ENCODE results near the gene OR6X1.
A peak's percentile ranks its signal among the peaks of the same experiment; 100 is the strongest.

OR6X1 gene

DNA sequence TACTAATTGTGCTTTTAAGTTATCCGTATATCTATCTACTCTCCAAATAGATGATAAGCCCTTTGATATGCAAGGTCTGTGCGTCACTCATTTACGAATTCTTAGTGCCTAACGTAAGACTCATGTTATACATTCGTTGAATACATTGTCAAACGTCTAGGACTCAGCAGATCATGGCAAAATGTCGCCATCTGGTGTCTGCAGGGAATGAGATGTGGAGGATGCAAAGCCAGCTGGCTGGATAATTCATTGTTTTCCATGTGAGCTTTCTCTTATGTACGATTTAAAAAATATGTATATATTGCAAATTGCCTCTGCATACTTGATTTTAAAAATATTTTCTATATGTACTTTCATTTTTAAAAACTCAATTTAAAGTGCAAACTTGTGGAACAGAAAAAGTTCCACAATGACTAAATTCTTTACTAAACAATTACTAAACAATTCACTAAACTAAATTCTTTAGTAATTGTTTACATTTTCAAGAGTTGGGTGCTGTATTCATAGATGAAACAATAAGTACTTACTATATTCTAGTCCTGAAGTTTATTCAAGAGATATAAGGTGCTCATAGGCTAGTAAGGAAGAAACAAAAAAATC, 46.6 kb downstream of the OR6X1 start:
- H3K4me3 ChIP-seq (ENCODE audit: control insufficient read depth, low read depth, low read length), result no peak overlapping the region
- DNase-seq (ENCODE audit: low read depth), result no peak
- TF ChIP-seq, protein P1, sequence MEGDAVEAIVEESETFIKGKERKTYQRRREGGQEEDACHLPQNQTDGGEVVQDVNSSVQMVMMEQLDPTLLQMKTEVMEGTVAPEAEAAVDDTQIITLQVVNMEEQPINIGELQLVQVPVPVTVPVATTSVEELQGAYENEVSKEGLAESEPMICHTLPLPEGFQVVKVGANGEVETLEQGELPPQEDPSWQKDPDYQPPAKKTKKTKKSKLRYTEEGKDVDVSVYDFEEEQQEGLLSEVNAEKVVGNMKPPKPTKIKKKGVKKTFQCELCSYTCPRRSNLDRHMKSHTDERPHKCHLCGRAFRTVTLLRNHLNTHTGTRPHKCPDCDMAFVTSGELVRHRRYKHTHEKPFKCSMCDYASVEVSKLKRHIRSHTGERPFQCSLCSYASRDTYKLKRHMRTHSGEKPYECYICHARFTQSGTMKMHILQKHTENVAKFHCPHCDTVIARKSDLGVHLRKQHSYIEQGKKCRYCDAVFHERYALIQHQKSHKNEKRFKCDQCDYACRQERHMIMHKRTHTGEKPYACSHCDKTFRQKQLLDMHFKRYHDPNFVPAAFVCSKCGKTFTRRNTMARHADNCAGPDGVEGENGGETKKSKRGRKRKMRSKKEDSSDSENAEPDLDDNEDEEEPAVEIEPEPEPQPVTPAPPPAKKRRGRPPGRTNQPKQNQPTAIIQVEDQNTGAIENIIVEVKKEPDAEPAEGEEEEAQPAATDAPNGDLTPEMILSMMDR (IDR thresholded peaks at IDR 0.05; ENCODE audit: control insufficient read depth, insufficient read depth, low read depth, low read length, missing control alignments), result peak; percentile 84

- no peak for DNase-seq (ENCODE audit: low read depth)
- no peak overlapping the region for H3K4me3 ChIP-seq (ENCODE audit: control insufficient read depth, low read depth, low read length)
- TF ChIP-seq, protein P1 (IDR thresholded peaks at IDR 0.05; ENCODE audit: control insufficient read depth, insufficient read depth, low read depth, low read length, missing control alignments), result no peak
These were observed 47.1 kb downstream of the OR6X1 start for GRCh38 chr11:123707206-123707605.

GRCh38 chr11:123704341-123704740, 50.0 kb downstream of the OR6X1 start:
- TF ChIP-seq, protein P1 (IDR thresholded peaks at IDR 0.05; ENCODE audit: control insufficient read depth, insufficient read depth, low read depth, low read length, missing control alignments), result no peak
- no peak overlapping the region for H3K4me3 ChIP-seq (ENCODE audit: control insufficient read depth, low read depth, low read length)
- no peak for DNase-seq (ENCODE audit: low read depth)

Data from AG09309 (cell line).